Measurements from ENCODE around the gene RRM2.

The RRM2 gene

GRCh38 chr2:10122500-10123280 is at the start of gene RRM2:
Gene RRM2 (plus strand): TSS chr2:10122739. CDS start chr2:10122799, 60 bp downstream.
- peak; percentile 80 to 85 for DNase-seq (ENCODE audit: low read depth in 2 of 2)

DNA sequence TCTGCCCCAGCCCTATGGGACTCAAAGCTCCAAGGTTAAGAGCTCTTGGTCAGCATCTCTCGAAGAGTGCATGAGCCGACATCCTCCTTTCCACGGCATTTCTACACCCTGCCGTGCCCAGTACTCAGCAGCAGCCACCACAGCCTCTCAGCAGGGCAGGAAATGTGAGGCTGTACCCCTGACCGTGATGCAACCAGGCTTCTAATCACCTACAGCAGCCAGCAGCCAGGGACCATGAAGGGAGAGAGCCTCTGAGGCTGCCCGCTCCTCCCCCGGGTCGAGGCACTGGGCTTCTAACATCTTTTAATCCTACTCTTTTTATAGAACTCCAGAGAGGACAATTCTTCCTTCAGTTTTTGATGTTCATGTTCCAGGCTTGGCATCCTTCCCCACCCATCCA is 48.8 kb upstream of the RRM2 start:
- no peak for DNase-seq (ENCODE audit: low read depth in 2 of 2)

DNA sequence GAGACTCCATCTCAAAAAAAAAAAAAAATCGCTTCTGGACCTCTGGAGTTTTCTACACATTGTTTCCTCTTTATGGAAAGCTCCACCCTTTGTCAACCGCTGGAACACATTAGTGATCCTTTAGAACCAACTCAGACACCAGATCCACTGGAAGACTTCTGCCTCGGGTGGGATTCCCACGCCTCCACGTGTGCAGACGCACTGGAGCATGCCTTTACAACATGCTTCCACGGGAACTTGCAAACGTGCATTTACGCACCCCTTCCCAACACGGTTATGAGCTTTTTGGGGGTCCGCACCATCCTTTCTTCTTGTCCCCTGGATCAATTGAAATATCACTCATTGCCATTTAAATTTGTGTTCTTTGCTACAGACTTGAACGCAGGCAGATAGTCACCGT is 47.4 kb upstream of the RRM2 start:
- no peak for DNase-seq (ENCODE audit: low read depth in 2 of 2)

GRCh38 chr2:10075571-10076209 is 46.8 kb upstream of the RRM2 start:
- DNase-seq (ENCODE audit: low read depth in 2 of 2) = no peak

- DNase-seq (ENCODE audit: low read depth in 2 of 2) = no peak
Measured at GRCh38 chr2:10076511-10076910, 46.0 kb upstream of the RRM2 start.

- DNase-seq (ENCODE audit: low read depth in 2 of 2) = no peak
Measured at GRCh38 chr2:10076988-10077527, 45.5 kb upstream of the RRM2 start.

GRCh38 chr2:10078001-10078400 is 44.5 kb upstream of the RRM2 start:
- DNase-seq (ENCODE audit: low read depth in 2 of 2) = no peak

DNA sequence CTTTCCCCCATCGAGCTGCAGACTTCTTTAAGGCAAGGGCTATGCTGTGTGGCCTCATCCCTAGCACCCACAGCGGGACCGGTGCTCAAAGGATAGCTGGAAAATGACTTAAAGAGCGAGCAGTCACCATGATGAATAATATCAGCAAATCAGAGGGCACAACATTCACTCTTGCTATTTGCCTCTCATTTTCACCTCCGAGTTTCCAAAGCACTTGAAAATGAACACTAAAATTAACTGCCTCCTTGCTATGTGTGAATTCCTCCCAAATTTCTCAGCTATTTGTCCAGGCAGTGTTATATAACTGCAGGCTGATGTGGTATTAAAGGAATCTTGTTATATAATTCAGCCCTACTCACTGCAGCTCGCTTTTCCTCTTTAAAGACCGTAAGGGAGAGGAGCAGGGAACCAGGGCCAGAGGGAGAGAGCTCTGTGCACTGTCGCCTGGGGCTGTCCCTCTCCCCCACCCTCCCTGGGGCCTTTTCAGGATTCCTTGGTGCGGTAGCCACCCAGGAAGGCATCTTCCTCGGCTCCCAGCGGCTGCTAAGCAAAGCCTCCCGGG is 43.8 kb upstream of the RRM2 start:
- DNase-seq (ENCODE audit: low read depth in 2 of 2) = no peak

- no peak for DNase-seq (ENCODE audit: low read depth in 2 of 2)
Measured at GRCh38 chr2:10079266-10079869, 43.2 kb upstream of the RRM2 start.

GRCh38 chr2:10079870-10080535 is 42.5 kb upstream of the RRM2 start, which contains the start of gene CYS1:
Gene CYS1 (minus strand): TSS chr2:10080411. CDS start chr2:10080223, 188 bp downstream.
- no peak for DNase-seq (ENCODE audit: low read depth in 2 of 2)

GRCh38 chr2:10080536-10081304 is 41.8 kb upstream of the RRM2 start:
- no peak for DNase-seq (ENCODE audit: low read depth in 2 of 2)

DNA sequence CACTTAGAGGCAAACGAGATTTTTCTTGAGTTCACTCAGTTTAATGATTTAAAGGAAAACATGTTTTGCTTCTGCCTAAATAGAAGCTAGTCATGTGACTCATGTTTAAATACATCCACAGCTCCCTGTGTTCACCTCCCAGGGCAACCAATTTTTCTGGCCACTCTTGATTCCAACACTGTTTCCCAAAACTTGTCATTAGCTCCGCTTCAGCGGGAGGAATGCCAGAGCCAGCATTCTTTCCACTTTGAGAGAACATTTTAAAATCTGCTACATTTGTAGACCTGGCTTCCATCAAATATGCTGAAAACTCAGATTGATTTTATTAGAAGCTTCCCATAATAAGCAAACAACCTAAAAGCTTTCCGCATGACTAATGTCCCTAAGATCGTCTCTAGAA is 39.5 kb upstream of the RRM2 start:
- DNase-seq (ENCODE audit: low read depth in 2 of 2) = no peak

GRCh38 chr2:10083692-10084211 is 38.8 kb upstream of the RRM2 start:
- DNase-seq (ENCODE audit: low read depth in 2 of 2) = no peak

GRCh38 chr2:10084223-10084865 is 38.2 kb upstream of the RRM2 start:
- DNase-seq (ENCODE audit: low read depth in 2 of 2) = no peak

DNA sequence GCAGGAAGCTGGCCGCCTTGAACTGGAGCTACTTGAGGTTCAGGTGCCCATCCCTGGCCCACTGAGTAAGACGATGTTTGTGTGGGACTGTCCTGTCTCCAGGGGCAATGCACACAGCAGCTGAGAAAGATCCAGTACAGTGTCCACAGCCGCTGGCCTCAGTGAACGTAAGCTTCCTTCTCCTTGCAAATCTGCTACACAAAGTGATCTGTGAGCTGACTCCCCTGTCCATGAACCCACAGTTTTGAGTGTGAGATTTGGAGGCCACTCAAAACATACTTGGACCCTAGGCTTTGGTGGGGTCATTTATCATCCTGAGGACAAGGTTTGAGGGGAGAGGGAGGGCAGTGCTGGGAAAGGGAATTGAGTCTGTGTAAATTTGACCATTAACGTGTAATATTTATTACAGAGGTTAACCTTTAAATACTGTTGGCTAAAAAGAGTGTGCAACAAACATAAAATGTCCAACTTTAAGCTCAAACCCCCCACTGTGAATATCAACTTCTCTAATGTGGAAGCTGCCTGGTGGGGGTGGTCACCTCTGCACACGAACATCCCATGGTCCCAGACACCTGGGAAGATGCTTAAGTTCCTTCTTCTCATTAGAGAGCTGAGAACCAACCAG is 37.4 kb upstream of the RRM2 start:
- DNase-seq (ENCODE audit: low read depth in 2 of 2) = no peak

DNA sequence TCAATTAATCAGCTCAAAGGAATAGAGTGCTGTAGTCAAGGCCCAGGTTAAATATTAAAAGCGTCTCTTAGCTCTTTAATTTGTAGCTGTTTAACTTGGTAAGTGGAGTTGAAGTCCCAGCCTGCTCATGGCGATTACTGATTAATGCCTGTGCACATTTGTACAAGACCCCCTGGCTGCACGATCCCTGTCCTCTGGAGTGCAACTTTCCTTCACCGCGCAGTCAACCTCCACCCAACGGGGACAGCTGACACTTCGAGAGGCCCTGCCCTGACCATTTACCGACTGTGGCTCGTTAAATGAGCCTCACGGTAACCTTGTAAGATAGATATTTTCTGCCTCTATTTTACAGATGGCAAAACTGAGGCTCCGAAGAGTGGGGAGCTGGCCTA is 36.9 kb upstream of the RRM2 start:
- DNase-seq (ENCODE audit: low read depth in 2 of 2) = no peak

DNA sequence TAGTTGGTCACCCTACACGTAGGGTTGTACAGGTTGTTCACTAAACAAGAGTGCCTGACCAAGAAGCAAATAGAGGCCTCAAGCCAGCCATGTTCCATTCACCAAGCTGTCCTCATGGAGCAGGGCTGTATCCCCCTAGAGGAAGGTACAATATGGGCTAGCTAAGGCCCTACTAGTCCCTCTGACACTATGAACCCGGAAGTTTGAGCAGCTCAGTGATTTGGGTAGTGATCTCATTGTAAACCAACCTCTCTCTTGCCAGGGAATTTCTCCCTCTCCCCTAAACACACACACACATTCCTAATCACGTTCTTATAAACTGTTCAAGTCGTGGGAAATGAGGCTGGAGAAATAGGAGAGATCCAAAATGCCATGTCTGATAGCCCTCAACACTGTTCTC is 35.6 kb upstream of the RRM2 start:
- no peak for DNase-seq (ENCODE audit: low read depth in 2 of 2)

DNA sequence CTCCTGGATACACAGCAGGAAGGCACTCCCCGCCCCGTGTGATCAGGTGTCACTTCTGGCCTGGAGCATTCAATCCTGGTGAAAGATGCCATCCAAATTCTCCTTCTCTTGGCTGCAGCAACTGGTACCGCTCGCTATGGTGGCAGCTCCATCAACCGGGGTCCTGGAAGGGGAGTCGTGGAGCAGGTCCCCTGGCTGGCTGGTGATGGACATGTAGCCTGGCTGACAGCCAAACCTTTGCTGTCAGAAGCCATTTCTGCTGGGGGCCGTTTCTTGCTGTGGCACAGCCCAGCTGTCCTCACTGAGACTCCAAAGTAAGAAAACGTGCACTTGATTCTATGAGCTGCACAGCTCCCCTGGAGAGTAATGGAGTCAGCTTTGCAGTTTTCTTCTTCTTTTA is 35.2 kb upstream of the RRM2 start:
- DNase-seq (ENCODE audit: low read depth in 2 of 2) = no peak

GRCh38 chr2:10089565-10090190 is 32.9 kb upstream of the RRM2 start:
- no peak for DNase-seq (ENCODE audit: low read depth in 2 of 2)
